HEK293T (cell line): ENCODE results near the gene RXFP4.

Source experiments
- BHLHE40 ChIP-seq: fragments of 450-650 bp; IDR thresholded peaks from 2 replicates; pipeline ENCODE4 v1.6.1; 2016; ENCODE audit warnings: mild to moderate bottlenecking, moderate library complexity, borderline replicate concordance
- FOXK2 ChIP-seq: fragments of 450-650 bp; IDR thresholded peaks from 2 replicates; pipeline ENCODE4 v1.6.1; 2016; ENCODE audit warnings: mild to moderate bottlenecking
- HDGF ChIP-seq: fragments of 450-650 bp; IDR thresholded peaks from 2 replicates; pipeline ENCODE4 v1.6.1; 2017; ENCODE audit warnings: antibody characterized with exemption, borderline replicate concordance
- L3MBTL2 ChIP-seq: fragments of 450-650 bp; conservative IDR thresholded peaks from 2 replicates; pipeline ENCODE4 v1.6.1; 2016; ENCODE audit warnings: mild to moderate bottlenecking
- LEF1 ChIP-seq: fragments of 450-650 bp; IDR thresholded peaks from 2 replicates; pipeline ENCODE4 v1.6.1; 2017; ENCODE audit warnings: mild to moderate bottlenecking, borderline replicate concordance
- PKNOX1 ChIP-seq: fragments of 450-650 bp; IDR thresholded peaks from 2 replicates; pipeline ENCODE4 v1.6.1; 2016
- SP1 ChIP-seq: fragments of 450-650 bp; IDR thresholded peaks from 2 replicates; pipeline ENCODE4 v1.6.1; 2017
- SUZ12 ChIP-seq: fragments of 450-650 bp; IDR thresholded peaks from 2 replicates; pipeline ENCODE4 v1.6.1; 2016; ENCODE audit warnings: mild to moderate bottlenecking

- TF ChIP-seq PKNOX1 = no peak
- TF ChIP-seq HDGF = no peak
- TF ChIP-seq LEF1 = no peak
- TF ChIP-seq FOXK2 = no peak
- no peak for TF ChIP-seq SP1
- no peak for TF ChIP-seq L3MBTL2
- TF ChIP-seq SUZ12 = no peak
- no peak for TF ChIP-seq BHLHE40
These were observed 22.8 kb upstream of the RXFP4 start for GRCh38 chr1:155918660-155919059.
